ENCODE results near the gene PIGU.

The PIGU gene

DNA sequence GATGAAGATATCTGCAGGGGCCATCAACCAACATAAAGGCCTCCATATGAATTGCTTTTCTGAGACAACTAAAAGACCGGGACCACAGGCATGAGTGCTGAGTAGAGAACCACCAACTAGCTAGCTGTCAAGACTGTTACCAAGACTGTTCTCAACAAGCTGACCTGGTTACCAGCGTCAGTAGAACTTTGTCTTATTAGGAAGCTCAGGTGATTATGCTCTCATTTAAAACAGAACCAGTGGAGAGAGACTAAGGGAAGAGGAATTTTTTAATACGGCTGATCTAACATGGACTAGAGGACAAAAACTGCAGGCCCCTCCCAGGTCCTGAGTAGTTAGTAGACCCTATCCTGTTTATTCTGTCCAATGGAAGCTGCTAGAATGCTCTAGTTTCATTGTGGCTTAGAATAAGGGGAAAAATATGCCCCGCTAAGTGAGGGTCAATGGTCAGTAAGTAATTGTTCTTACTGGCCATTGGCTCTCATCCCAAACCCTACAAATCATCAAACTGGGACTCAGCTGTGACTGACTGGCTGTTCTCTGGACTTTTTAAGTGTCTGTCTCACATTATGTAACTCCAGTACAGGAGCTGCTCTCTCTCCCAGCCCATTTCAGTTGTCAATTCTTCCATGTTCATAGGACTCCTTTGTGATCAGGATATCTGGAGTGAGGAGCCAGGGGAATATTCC is 164.5 kb downstream of the PIGU start:
- no peak for DNase-seq (ENCODE audit: low read depth)

DNA sequence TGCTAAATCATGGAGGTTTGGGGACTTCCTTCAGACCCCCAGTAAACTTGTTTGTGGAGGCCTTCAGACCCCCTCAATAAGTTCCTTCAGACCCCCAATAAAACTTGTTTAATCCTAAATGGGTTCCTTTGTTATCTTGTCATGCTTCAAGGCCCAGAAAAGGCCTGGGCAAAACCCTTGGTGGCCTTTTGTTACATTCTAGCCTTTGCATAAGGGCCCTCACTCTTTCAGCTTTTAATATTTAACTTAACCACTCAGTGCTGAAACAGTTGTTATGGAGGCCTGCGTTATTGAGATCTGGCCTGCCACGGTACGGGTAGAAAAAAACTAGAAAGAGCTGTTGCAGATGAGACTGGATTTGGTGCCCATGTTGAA is 165.0 kb downstream of the PIGU start:
- no peak for DNase-seq (ENCODE audit: low read depth)

DNA sequence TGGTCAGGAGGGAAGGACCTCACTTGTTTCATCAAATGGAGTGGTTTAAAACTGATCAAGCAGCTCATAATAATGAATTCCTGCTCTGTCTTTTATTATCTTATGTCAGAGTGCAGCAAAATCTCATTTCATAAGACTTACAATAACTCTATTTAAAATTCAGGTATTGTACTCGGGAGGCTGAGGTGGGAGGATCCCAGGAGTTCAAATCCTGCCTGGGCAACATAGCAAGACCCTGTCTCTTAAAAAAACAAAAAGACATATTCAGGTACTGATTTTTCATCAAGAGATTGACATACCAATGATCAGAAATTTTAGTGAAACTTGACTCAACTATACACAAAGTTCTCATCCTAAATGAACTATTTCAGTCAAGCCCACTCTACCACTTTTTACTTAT is 166.3 kb downstream of the PIGU start:
- DNase-seq (ENCODE audit: low read depth): no peak

All from GM04503 (cell line).